GM23338 (cell line): ENCODE measurements around the gene EXOSC1. TPM values are rescaled to one million over a fixed set of nuclear protein-coding genes. Genes with fewer than 3 reads are reported as not detected.

Experiments used
- ATAC-seq: fragments of 200-7000 bp; cut with Tn5 transposase; 3 replicates; pipeline ENCODE4 v1.9.1; 2020
- DNase-seq: peaks from one replicate; pipeline ENCODE4 v3.0.0-alpha.2; 2015; ENCODE audit warnings: low spot score
- H2AFZ ChIP-seq: fragments of 200-600 bp; sonication (generic); 2 replicates; pipeline ENCODE4 v1.8.0; 2016; ENCODE audit warnings: antibody characterized with exemption, mild to moderate bottlenecking, moderate library complexity
- H3F3A ChIP-seq: fragments of 200-600 bp; sonication (generic); replicated peaks from 2 replicates; pipeline ENCODE4 v1.8.0; 2017; ENCODE audit warnings: antibody characterized with exemption, mixed run types, low read depth
- H3K27ac ChIP-seq: fragments of 200-600 bp; sonication (generic); 2 replicates; pipeline ENCODE4 v1.6.1; 2016; ENCODE audit warnings: low read depth
- H3K27me3 ChIP-seq: fragments of 200-600 bp; sonication (generic); 2 replicates; pipeline ENCODE4 v1.8.0; 2016; ENCODE audit warnings: mild to moderate bottlenecking, mixed run types, moderate library complexity; ENCODE audit not compliant: insufficient read depth
- H3K36me3 ChIP-seq: fragments of 200-600 bp; sonication (generic); 2 replicates; pipeline ENCODE4 v1.8.0; 2016; ENCODE audit warnings: mild to moderate bottlenecking; ENCODE audit not compliant: insufficient read depth
- H3K4me1 ChIP-seq: fragments of 200-600 bp; sonication (generic); 2 replicates; pipeline ENCODE4 v1.8.0; 2016; ENCODE audit warnings: mild to moderate bottlenecking, moderate library complexity; ENCODE audit not compliant: insufficient read depth
- H3K4me2 ChIP-seq: fragments of 200-600 bp; sonication (generic); 2 replicates; pipeline ENCODE4 v1.7.1; 2017; ENCODE audit warnings: mixed run types
- H3K4me3 ChIP-seq: fragments of 200-600 bp; sonication (generic); 2 replicates; pipeline ENCODE4 v1.6.1; 2016; ENCODE audit warnings: mixed run types
- H3K79me2 ChIP-seq: fragments of 200-600 bp; sonication (generic); replicated peaks from 2 replicates; pipeline ENCODE4 v1.8.0; 2017; ENCODE audit warnings: mild to moderate bottlenecking; ENCODE audit not compliant: insufficient read depth
- H3K9me2 ChIP-seq: fragments of 200-600 bp; sonication (generic); 2 replicates; pipeline ENCODE4 v1.8.0; 2017; ENCODE audit not compliant: insufficient read depth
- H4K20me1 ChIP-seq: fragments of 200-600 bp; sonication (generic); replicated peaks from 2 replicates; pipeline ENCODE4 v1.8.0; 2017; ENCODE audit warnings: mild to moderate bottlenecking; ENCODE audit not compliant: insufficient read depth
- H3K27ac Mint-ChIP-seq: 2 replicates; pipeline ENCODE4 v1.8.0; 2020; ENCODE audit warnings: inconsistent platforms, mild to moderate bottlenecking, moderate library complexity, mixed read lengths
- H3K27me3 Mint-ChIP-seq: 3 replicates; pipeline ENCODE4 v1.8.0; 2022; ENCODE audit warnings: low read depth, mild to moderate bottlenecking, moderate library complexity, mixed read lengths, inconsistent platforms; ENCODE audit not compliant: insufficient read depth, poor library complexity
- H3K36me3 Mint-ChIP-seq: 3 replicates; pipeline ENCODE4 v1.8.0; 2021; ENCODE audit warnings: low read depth, mild to moderate bottlenecking, inconsistent platforms, moderate library complexity, mixed read lengths
- H3K4me1 Mint-ChIP-seq: 3 replicates; pipeline ENCODE4 v1.8.0; 2020; ENCODE audit warnings: mild to moderate bottlenecking, inconsistent platforms, mixed read lengths
- H3K4me3 Mint-ChIP-seq: 3 replicates; pipeline ENCODE4 v1.8.0; 2021; ENCODE audit warnings: moderate library complexity, mild to moderate bottlenecking, inconsistent platforms, mixed read lengths
- H3K9me3 Mint-ChIP-seq: 3 replicates; pipeline ENCODE4 v1.8.0; 2020; ENCODE audit warnings: moderate library complexity, mild to moderate bottlenecking, inconsistent platforms, mixed read lengths
- CREB1 ChIP-seq: fragments of 250-450 bp; sonication (Bioruptor Pico); IDR thresholded peaks from 2 replicates; pipeline ENCODE4 v1.5.0; 2020; ENCODE audit warnings: low read depth, mild to moderate bottlenecking, moderate library complexity
- EZH2 ChIP-seq: fragments of 200-600 bp; sonication (generic); IDR thresholded peaks from one replicate; pipeline ENCODE4 v1.8.0; 2017; ENCODE audit warnings: antibody characterized with exemption, mild to moderate bottlenecking, low read depth; ENCODE audit not compliant: unreplicated experiment
- EZH2phosphoT487 ChIP-seq: fragments of 200-600 bp; sonication (generic); IDR thresholded peaks from one replicate; pipeline ENCODE4 v1.8.1; 2018; ENCODE audit warnings: antibody characterized with exemption; ENCODE audit not compliant: unreplicated experiment
- NANOG ChIP-seq: IDR thresholded peaks from 2 replicates; pipeline ENCODE4 v1.6.1; 2016; ENCODE audit warnings: antibody characterized with exemption, borderline replicate concordance
- STAT1 ChIP-seq: IDR thresholded peaks from one replicate; pipeline ENCODE4 v1.6.1; 2016; ENCODE audit warnings: antibody characterized with exemption; ENCODE audit not compliant: unreplicated experiment
- ZNF114 ChIP-seq: fragments of 250-450 bp; sonication (Bioruptor Pico); IDR thresholded peaks from 2 replicates; pipeline ENCODE4 v1.5.0; 2020; ENCODE audit warnings: mild to moderate bottlenecking, moderate library complexity
- ZNF462 ChIP-seq: fragments of 250-450 bp; sonication (Bioruptor Pico); IDR thresholded peaks from 2 replicates; pipeline ENCODE4 v1.5.0; 2020; ENCODE audit warnings: mild to moderate bottlenecking, moderate library complexity
- polyA plus RNA-seq: library from polyadenylated mRNA; unstranded; fragments of >200 nt; fragmentation: Nextera tagmentation; extraction: Ambion mirVana; gene quantifications from 2 replicates; pipeline ENCODE4 v1.2.1, GENCODE V29; 2016
- total RNA-seq: library from RNA; depleted of rRNA; stranded (reverse); fragments of >200 nt; shearing (Covaris generic); gene quantifications from 2 replicates; pipeline ENCODE4 v1.2.3, GENCODE V29; 2014
- TF ChIP-seq, protein P1 (sequence below), 2 experiments: fragments of 200-600 bp in 1 of 2; sonication (generic) in 1 of 2; conservative IDR thresholded peaks; 2 replicates each; pipeline versions ENCODE4 v1.5.1 to v1.6.1; 2016 to 2017; ENCODE audit warnings: antibody characterized with exemption in 2 of 2, low read depth in 2 of 2, mild to moderate bottlenecking in 2 of 2, moderate library complexity in 1 of 2

Gene EXOSC1
- total and polyA plus RNA-seq, 2 experiments from 2014 or later, result 63.6 to 131 TPM

DNA sequence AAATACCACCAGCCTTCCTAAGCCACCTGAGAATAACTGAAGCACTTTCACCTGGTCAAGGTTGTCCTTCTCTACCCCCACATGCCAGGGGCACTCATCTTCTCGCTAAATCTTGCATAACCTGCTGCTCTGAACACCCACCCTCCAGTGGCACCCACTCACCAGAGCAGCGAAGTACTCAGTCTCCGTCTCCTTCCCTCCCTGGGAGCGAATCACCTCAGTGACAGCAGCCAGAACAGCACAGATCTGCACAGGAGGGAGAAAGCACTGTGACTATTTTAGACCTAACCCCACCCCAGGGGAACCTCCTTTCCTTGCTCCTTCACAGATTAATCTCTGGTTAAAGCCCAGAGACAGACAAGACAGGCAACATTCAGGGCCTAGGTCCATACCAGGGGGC lies 49.8 kb downstream of the EXOSC1 start (continued):
- TF ChIP-seq ZNF462 (CRISPR knock-in tag) (no peak), EZH2phosphoT487 (no peak)

GRCh38 chr10:97393034-97393573 lies 52.7 kb downstream of the EXOSC1 start:
- Mint-ChIP-seq H3K27ac (no peak overlapping the region), H3K4me3 (no peak overlapping the region), H3K36me3 (peaks cover 69% of the 10 kb centered on the region), H3K4me1 (no peaks in the 10 kb centered on the region), H3K9me3 (no peaks in the 10 kb centered on the region), H3K27me3 (peaks cover 3% of the 10 kb centered on the region)
- no peak overlapping the region for H3K4me3 ChIP-seq
- H3K79me2 ChIP-seq, result no peaks in the 10 kb centered on the region
- no peak overlapping the region for H3K27ac ChIP-seq
- 0 out of 2 replicates have a peak, but pooled peaks cover 5% of the 10 kb centered on the region for H3F3A ChIP-seq
- H3K36me3 ChIP-seq, result peaks cover 47% of the 10 kb centered on the region
- no peak overlapping the region for H3K4me2 ChIP-seq
- no peaks in the 10 kb centered on the region for H4K20me1 ChIP-seq
- H2AFZ ChIP-seq, result no peak overlapping the region
- H3K27me3 ChIP-seq, result no peaks in the 10 kb centered on the region
- H3K9me2 ChIP-seq, result no peaks in the 10 kb centered on the region
- H3K4me1 ChIP-seq, result no peaks in the 10 kb centered on the region
- no peak for ATAC-seq
- no peak for DNase-seq
- TF ChIP-seq EZH2, result no peak
- no peak for TF ChIP-seq STAT1
- TF ChIP-seq, protein P1, sequence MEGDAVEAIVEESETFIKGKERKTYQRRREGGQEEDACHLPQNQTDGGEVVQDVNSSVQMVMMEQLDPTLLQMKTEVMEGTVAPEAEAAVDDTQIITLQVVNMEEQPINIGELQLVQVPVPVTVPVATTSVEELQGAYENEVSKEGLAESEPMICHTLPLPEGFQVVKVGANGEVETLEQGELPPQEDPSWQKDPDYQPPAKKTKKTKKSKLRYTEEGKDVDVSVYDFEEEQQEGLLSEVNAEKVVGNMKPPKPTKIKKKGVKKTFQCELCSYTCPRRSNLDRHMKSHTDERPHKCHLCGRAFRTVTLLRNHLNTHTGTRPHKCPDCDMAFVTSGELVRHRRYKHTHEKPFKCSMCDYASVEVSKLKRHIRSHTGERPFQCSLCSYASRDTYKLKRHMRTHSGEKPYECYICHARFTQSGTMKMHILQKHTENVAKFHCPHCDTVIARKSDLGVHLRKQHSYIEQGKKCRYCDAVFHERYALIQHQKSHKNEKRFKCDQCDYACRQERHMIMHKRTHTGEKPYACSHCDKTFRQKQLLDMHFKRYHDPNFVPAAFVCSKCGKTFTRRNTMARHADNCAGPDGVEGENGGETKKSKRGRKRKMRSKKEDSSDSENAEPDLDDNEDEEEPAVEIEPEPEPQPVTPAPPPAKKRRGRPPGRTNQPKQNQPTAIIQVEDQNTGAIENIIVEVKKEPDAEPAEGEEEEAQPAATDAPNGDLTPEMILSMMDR (conservative IDR thresholded peaks at IDR 0.05; ENCODE audit: low read depth in 2 of 2), result no peak
- TF ChIP-seq ZNF114 (CRISPR knock-in tag), result no peak
- no peak for TF ChIP-seq CREB1 (CRISPR knock-in tag)
- no peak for TF ChIP-seq ZNF462 (CRISPR knock-in tag)
- no peak for TF ChIP-seq NANOG
- TF ChIP-seq EZH2phosphoT487, result no peak
